Caco-2 (cell line): ENCODE measurements around the gene SMURF1. TPM values are rescaled to one million over a fixed set of nuclear protein-coding genes. Genes with fewer than 3 reads are reported as not detected.

Source experiments
- BruUV-seq: library from RNA; stranded (reverse); fragments of 400-500 nt; replicated peaks from 2 replicates; lab custom pipeline; 2021; lab: Mats Ljungman, UMichigan
- CTCF ChIA-PET: fragments of 300-600 bp; sonication (Branson Sonifier 250); formaldehyde crosslinking; loops from one replicate; lab custom pipeline; 2022; ENCODE audit warnings: antibody characterized with exemption; lab: Charles Lee
- POLR2A ChIA-PET: fragments of 300-600 bp; sonication (Branson Sonifier 250); formaldehyde crosslinking; loops from one replicate; lab custom pipeline; 2022; ENCODE audit warnings: antibody characterized with exemption; lab: Charles Lee
- DNase-seq, 2 experiments: peaks; one replicate each; pipeline versions ENCODE4 v3.0.0 to v3.0.0-alpha.2; 2020 to 2022
- H3K27me3 ChIP-seq: replicated peaks from 2 replicates; pipeline ENCODE4 v1.6.0; 2011; ENCODE audit warnings: low read length; ENCODE audit not compliant: control insufficient read depth, insufficient read depth
- H3K36me3 ChIP-seq: 2 replicates; pipeline ENCODE4 v1.5.1; 2011; ENCODE audit warnings: low read length; ENCODE audit not compliant: control insufficient read depth, insufficient read depth
- H3K4me1 ChIP-seq: fragments of 250-450 bp; sonication (Bioruptor Pico); 2 replicates; pipeline ENCODE4 v1.5.1; 2020; ENCODE audit warnings: mild to moderate bottlenecking
- H3K4me3 ChIP-seq: 2 replicates; pipeline ENCODE4 v1.5.1; 2011; ENCODE audit warnings: low read depth, mild to moderate bottlenecking, control low read depth, low read length
- H3K9me3 ChIP-seq: fragments of 250-450 bp; sonication (Bioruptor Pico); 2 replicates; pipeline ENCODE4 v1.5.1; 2020; ENCODE audit warnings: mild to moderate bottlenecking, moderate library complexity
- H3K27ac Mint-ChIP-seq: one replicate; pipeline ENCODE4 v1.8.0; 2022; ENCODE audit warnings: mixed read lengths; ENCODE audit not compliant: unreplicated experiment
- H3K27me3 Mint-ChIP-seq: one replicate; pipeline ENCODE4 v1.8.0; 2022; ENCODE audit warnings: mixed read lengths; ENCODE audit not compliant: insufficient read depth, unreplicated experiment
- H3K36me3 Mint-ChIP-seq: one replicate; pipeline ENCODE4 v1.8.0; 2022; ENCODE audit warnings: mild to moderate bottlenecking, mixed read lengths; ENCODE audit not compliant: insufficient read depth, unreplicated experiment
- H3K4me1 Mint-ChIP-seq: one replicate; pipeline ENCODE4 v1.8.0; 2022; ENCODE audit warnings: low read depth, mixed read lengths; ENCODE audit not compliant: unreplicated experiment
- H3K4me3 Mint-ChIP-seq: one replicate; pipeline ENCODE4 v1.8.0; 2022; ENCODE audit warnings: mild to moderate bottlenecking, moderate library complexity, mixed read lengths; ENCODE audit not compliant: unreplicated experiment
- H3K9me3 Mint-ChIP-seq: one replicate; pipeline ENCODE4 v1.8.0; 2022; ENCODE audit warnings: mixed read lengths; ENCODE audit not compliant: unreplicated experiment
- intact Hi-C: fragments of 100-400 bp; cut with micrococcal nuclease; formaldehyde crosslinking; loops from one replicate; pipeline ENCODE4 v1.10.0; 2022; ENCODE audit not compliant: unreplicated experiment
- total RNA-seq: library from RNA; stranded (reverse); gene quantifications from 2 replicates; pipeline ENCODE4 v1.2.3, GENCODE V29; 2022
- TF ChIP-seq, protein P1 (sequence below), 2 experiments: fragments of 200-600 bp in 1 of 2; IDR thresholded peaks; 1 replicate in 1 of 2; 2 replicates in 1 of 2; pipeline versions ENCODE4 v1.5.1 to v1.8.0; 2011 to 2022; ENCODE audit warnings: antibody characterized with exemption in 1 of 2, control low read depth in 1 of 2, inconsistent platforms in 1 of 2, low read depth in 1 of 2, low read length in 1 of 2, mild to moderate bottlenecking in 1 of 2, moderate library complexity in 1 of 2; ENCODE audit not compliant: insufficient read depth in 1 of 2, severe bottlenecking in 1 of 2, unreplicated experiment in 1 of 2

The SMURF1 gene
- total RNA-seq, 1 experiment from 2014 or later = 22.5 TPM

DNA sequence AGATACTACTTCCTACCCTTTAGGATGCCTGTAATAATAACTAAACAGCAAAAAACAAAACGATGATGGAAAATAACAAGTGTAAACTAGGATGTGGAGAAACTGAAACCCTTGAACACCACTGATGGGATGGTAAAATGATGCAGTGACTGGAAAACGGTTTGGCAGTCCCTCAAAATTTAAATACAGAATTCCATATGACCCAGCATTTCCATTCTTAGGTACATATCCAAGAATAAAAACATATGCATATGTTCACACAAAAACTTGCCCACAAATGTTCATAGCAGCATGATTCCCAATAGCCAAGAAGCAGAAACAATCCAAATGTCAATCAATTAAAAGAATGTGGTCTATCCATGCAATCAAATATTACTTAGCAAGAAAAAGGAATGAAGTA, 25.8 kb downstream of the SMURF1 start:
- no peaks in the 10 kb centered on the region for H3K36me3 ChIP-seq
- Mint-ChIP-seq H3K36me3 (no peaks in the 10 kb centered on the region), H3K27ac (no peak overlapping the region), H3K4me3 (no peak overlapping the region), H3K4me1 (no peaks in the 10 kb centered on the region), H3K9me3 (peaks cover 10% of the 10 kb centered on the region), H3K27me3 (no peaks in the 10 kb centered on the region)
- CTCF ChIA-PET = no interaction called here
- no peaks in the 10 kb centered on the region for H3K4me1 ChIP-seq
- no peaks in the 10 kb centered on the region for H3K9me3 ChIP-seq
- TF ChIP-seq, protein P1, sequence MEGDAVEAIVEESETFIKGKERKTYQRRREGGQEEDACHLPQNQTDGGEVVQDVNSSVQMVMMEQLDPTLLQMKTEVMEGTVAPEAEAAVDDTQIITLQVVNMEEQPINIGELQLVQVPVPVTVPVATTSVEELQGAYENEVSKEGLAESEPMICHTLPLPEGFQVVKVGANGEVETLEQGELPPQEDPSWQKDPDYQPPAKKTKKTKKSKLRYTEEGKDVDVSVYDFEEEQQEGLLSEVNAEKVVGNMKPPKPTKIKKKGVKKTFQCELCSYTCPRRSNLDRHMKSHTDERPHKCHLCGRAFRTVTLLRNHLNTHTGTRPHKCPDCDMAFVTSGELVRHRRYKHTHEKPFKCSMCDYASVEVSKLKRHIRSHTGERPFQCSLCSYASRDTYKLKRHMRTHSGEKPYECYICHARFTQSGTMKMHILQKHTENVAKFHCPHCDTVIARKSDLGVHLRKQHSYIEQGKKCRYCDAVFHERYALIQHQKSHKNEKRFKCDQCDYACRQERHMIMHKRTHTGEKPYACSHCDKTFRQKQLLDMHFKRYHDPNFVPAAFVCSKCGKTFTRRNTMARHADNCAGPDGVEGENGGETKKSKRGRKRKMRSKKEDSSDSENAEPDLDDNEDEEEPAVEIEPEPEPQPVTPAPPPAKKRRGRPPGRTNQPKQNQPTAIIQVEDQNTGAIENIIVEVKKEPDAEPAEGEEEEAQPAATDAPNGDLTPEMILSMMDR (IDR thresholded peaks at IDR 0.05; ENCODE audit: insufficient read depth in 1 of 2, low read depth in 1 of 2, low read length in 1 of 2, severe bottlenecking in 1 of 2, unreplicated experiment in 1 of 2) = no peak
- POLR2A ChIA-PET = no interaction called here
- H3K4me3 ChIP-seq = no peak overlapping the region
- intact Hi-C loops = no loop called here
- BruUV-seq = no TSS peak
- DNase-seq = no peak
- no peaks in the 10 kb centered on the region for H3K27me3 ChIP-seq

DNA sequence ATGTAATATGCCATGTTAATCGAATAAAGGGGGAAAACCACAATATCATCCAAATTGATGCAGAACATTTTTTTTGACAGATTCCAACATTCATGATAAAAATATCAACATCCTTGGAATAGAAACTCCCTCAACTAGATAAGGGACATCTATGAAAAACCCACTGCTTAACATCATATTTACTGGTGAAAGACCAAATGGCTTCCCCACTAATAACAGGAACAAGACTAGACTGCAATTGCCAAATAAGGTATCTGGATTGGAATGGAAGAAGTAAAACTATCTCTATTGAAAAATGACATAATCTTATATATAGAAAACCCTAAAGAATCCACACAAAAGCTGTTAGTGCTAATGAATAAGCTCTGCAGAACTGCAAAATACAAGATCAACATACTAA, 27.8 kb downstream of the SMURF1 start:
- Histone ChIP-seq H3K36me3 (no peaks in the 10 kb centered on the region), H3K9me3 (no peaks in the 10 kb centered on the region), H3K4me3 (no peak overlapping the region), H3K27me3 (no peaks in the 10 kb centered on the region), H3K4me1 (peaks cover 11% of the 10 kb centered on the region)
- H3K4me1 Mint-ChIP-seq = peaks cover 13% of the 10 kb centered on the region
- no peak overlapping the region for H3K27ac Mint-ChIP-seq
- POLR2A ChIA-PET = no interaction called here
- DNase-seq = no peak
- CTCF ChIA-PET = no interaction called here
- BruUV-seq = no TSS peak
- H3K36me3 Mint-ChIP-seq = no peaks in the 10 kb centered on the region
- TF ChIP-seq, protein P1 (IDR thresholded peaks at IDR 0.05; ENCODE audit: insufficient read depth in 1 of 2, low read depth in 1 of 2, low read length in 1 of 2, severe bottlenecking in 1 of 2, unreplicated experiment in 1 of 2) = no peak
- H3K9me3 Mint-ChIP-seq = peaks cover 10% of the 10 kb centered on the region
- H3K4me3 Mint-ChIP-seq = no peak overlapping the region
- no peaks in the 10 kb centered on the region for H3K27me3 Mint-ChIP-seq
- intact Hi-C loops = no loop called here

DNA sequence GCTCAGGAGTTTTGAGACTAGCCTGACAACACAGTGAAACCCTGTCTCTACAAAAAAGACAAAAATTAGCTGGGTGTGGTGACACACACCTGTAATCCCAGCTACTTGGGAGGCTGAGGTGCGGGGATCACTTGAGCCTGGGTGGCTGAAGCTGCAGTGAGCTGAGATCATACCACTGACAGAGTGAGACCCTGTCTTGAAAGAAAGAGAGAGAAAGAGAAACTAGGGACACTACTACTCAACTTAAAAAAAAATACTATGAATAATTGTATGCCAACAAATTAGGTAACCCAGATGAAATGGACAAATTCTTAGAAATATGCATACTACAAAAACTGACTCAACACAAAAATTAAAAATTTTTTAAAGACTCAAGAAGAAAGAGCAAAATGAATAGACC, 28.5 kb downstream of the SMURF1 start:
- H3K27ac Mint-ChIP-seq = no peak overlapping the region
- peaks cover 10% of the 10 kb centered on the region for H3K9me3 Mint-ChIP-seq
- no TSS peak for BruUV-seq
- no peaks in the 10 kb centered on the region for H3K36me3 ChIP-seq
- CTCF ChIA-PET = no interaction called here
- TF ChIP-seq, protein P1 (IDR thresholded peaks at IDR 0.05; ENCODE audit: insufficient read depth in 1 of 2, low read depth in 1 of 2, low read length in 1 of 2, severe bottlenecking in 1 of 2, unreplicated experiment in 1 of 2) = no peak
- no peaks in the 10 kb centered on the region for H3K36me3 Mint-ChIP-seq
- H3K27me3 Mint-ChIP-seq = no peaks in the 10 kb centered on the region
- no peaks in the 10 kb centered on the region for H3K27me3 ChIP-seq
- peaks cover 16% of the 10 kb centered on the region for H3K4me1 Mint-ChIP-seq
- no peak overlapping the region for H3K4me3 ChIP-seq
- intact Hi-C loops = no loop called here
- POLR2A ChIA-PET = no interaction called here
- no peak overlapping the region for H3K4me3 Mint-ChIP-seq
- peaks cover 18% of the 10 kb centered on the region for H3K4me1 ChIP-seq
- no peak for DNase-seq
- no peaks in the 10 kb centered on the region for H3K9me3 ChIP-seq
